GM19324 (cell line): ENCODE results near the gene COL23A1.
A peak's percentile ranks its signal among the peaks of the same experiment; 100 is the strongest.
"Not testable (repeated sequence)": the region's sequence is repeated elsewhere in the genome, so short reads cannot be mapped to it uniquely, and the experiment has no call there.

Experiments
- ATAC-seq: cut with Tn5 transposase; IDR thresholded peaks from one replicate; pipeline ENCODE4 v1.9.1; 2021; ENCODE audit warnings: mild to moderate bottlenecking, moderate library complexity; ENCODE audit not compliant: unreplicated experiment, low FRiP score

The COL23A1 gene

GRCh38 chr5:178240341-178240741 is 349.9 kb downstream of the COL23A1 start:
- ATAC-seq: no peak

DNA sequence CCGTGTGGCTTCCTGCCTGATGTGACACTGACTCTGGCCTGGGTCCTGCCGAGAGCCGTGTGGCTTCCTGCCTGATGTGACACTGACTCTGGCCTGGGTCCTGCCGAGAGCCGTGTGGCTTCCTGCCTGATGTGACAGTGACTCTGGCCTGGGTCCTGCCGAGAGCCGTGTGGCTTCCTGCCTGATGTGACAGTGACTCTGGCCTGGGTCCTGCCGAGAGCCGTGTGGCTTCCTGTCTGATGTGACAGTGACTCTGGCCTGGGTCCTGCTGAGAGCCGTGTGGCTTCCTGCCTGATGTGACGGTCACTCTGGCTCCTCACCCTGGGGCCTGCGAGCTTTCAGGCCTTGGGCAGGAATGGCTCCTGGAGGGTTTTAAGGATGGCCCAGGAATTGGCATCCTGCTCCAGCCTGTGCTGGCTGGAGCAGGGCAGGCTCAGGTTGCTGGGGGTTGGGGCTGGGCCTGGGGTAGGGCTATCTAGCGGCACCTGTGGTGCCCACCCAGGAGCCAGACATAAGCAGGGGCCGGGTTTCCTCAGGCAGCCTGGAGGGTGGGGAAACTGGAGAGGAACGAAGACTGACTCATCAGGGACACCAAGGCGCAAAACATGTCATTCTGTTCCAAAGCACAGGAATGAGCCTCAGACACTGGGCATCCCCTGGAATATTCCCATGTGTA is 350.4 kb downstream of the COL23A1 start:
- ATAC-seq: not testable (repeated sequence)

DNA sequence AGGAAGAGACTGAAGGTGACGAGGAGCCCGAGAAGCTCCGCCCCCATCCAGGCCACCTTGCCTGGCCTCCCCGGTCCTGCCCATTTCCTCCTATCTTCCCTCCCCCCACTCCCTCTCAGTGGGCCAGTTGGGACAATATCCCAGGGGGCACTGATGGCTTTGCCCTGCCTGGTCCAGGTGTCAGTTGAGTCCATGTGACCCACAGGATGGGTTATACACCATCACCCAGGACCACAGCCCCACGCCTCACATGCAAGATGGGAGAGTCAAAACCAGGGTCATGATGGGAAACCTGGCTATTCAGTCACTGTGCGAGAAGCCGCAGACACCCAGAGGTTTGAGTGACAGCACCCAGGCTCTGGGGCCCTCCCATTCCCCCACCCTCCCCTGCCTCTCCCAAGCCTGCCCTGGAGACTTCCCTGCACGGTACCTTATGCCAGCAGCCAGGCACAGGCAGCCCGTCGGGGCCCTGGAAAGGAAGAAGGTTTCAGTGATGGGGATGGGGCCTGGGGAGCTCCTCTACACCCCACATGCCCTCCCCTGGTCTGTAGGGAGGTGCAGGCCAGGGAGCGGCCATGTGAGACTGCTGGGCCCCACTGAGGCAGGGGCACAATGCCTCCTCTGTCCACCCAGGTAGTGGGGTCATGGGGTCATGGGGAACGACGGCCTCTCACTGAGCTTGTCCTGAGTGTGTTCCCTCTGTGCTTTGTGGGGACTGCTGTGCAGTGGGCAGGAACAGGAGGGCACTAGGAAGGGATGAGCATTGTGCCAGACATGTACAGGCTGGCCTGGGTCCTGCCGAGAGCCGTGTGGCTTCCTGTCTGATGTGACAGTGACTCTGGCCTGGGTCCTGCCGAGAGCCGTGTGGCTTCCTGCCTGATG is 351.2 kb downstream of the COL23A1 start:
- no peak for ATAC-seq

DNA sequence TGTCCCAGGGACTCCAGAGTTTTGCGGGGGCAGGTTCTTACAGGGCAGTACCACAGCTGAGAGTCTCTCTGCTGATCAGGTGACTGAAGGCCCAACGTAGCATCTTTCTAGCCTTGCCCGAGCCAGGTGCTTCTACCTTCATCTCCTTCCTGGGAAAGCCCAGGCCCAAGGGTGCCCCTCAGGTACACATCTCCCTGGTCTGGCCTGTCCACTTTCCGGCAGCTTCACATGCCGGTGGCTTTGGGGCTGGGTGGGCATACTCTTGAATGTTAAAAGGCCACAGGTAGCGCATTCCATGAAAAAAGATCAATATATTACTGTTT is 351.9 kb downstream of the COL23A1 start:
- ATAC-seq: no peak

DNA sequence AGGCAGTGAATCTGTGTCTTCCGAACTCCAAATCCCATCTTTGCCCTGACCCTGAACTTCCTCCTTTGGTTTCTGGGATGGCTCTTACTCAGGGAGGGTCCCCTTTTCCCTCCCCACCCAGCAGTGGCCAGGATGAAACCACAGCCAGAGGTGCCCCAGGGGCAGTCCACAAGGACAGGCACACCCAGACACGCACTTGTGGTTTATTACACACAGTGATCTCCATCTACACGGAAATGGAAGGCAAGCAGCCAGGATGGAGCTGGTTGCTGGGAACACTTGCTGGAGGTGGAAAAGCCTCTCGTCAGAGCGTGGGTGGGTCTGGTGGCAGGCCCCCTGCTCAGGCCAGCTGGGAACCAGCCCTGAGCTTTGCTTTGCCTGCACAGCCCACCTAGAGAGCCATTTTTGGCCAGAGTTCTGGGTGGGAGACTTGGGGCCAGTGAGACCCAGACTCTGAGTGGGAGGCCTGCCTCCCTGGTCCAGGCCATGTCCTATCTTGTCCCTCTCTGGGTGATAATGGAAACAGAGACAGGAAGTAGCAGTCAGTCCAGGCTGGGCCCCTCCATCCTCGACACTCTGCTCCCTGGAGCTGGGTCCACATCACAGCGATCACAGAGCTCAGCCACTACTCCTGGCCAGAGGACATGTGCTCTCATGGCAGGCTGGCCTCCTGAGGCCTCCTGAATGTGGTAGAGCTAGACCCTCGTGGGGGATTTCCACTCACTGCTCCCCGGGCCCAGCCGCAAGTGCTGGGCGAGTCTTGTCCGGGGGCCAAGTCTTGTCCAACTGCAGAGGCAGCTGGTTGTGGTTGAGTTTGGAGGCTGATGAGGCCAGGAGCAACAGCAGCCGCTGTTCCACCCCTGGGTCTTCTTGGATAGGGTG is 352.5 kb downstream of the COL23A1 start:
- no peak for ATAC-seq

DNA sequence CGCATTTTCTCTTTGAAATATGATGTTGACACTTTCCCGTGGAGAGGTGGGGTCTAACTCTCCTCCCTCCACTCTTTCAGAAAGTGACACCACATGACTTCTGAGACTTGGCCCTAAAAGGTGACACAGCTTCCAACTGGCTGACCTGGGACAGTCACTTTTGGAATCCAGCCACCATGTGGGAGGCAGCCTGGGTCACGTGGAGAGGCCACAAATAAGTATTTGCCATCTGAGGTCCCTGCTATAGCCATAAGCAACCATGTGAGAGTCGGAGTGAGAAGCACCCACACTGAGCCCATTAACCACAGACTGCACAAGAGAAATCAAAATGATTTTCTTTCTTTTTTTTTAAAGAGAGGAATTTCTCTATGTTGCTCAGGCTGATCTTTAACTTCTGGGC is 353.5 kb downstream of the COL23A1 start:
- no peak for ATAC-seq

DNA sequence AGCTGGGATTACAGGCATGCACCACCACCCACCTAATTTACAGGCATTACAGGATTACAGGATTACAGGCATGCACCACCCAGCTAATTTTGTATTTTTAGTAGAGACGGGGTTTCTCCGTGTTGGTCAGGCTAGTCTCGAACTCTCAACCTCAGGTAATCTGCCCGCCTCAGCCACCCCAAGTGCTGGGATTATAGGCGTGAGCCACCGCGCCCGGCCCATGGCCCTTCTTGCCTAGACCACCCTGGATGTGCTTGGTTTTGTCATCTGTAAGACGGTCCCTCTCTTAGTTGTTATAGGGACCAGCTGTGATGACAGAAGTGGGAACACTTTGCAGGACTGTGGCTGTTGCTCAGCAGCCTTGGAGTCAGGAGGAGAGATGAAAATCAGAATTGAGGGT is 354.1 kb downstream of the COL23A1 start:
- no peak for ATAC-seq

- no peak for ATAC-seq
Observed at GRCh38 chr5:178235588-178235974, 354.6 kb downstream of the COL23A1 start.

GRCh38 chr5:178234750-178235587 is 355.2 kb downstream of the COL23A1 start:
- no peak for ATAC-seq

- no peak for ATAC-seq
Observed at GRCh38 chr5:178234121-178234749, 356.0 kb downstream of the COL23A1 start.

DNA sequence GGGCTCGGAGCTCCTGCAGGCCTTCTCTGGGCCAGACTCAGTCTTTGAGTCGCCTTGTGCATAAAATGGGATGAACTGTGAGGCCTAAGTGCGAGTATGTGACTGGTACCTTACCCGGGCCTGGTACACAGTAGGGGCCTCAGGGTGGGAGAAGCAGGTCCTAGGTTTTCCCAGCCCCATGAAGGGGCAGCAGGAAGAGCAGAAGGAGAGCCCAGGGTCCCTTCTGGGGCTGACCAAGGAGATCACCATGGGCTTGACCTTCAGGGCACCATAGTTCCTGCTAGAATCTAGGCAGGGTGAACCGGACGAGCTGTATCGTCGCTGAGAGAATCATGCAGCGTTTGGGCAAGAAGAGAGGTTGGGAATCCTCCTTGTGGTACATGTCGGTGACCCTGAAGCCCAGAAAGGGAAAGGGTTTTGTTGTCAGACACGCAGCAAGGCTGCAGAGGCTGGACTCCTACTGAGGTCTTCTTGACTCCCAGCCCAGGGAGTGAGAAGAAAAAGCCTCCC is 357.2 kb downstream of the COL23A1 start:
- ATAC-seq: no peak

GRCh38 chr5:178232124-178232919 is 357.9 kb downstream of the COL23A1 start, which contains the start of gene PHYKPL:
Gene PHYKPL (minus strand): TSS chr5:178232802. CDS start chr5:178232550, 252 bp downstream.
- peak; percentile 78 for ATAC-seq

DNA sequence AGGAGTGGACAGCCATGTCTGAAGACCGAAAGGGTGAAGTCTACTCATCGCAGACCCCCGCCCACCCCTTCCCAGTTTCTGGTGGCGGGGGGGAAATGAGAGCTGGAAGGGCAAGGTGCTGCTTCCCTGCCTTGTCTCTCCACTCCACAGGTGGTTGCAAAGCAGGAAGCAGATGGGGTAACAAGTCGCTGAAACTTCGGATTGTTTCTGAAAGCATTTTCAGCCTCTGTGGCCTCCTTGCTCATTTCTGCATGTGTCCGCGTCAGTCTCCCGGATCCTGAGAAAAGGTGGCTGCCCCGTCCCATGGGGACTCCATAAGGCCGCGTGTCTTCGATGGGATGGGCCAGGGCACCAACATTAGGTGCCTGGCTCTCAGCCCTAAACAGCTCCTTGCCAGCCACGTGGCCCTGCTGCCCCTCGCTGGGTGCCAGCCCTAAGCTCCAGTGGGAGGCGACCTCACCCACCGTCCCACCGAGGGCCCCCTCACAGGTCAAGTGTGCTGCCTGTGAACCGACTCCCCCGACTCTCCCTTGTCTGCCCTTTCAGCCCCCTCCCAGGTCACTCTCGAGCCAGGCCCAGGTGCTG is 358.6 kb downstream of the COL23A1 start:
- no peak for ATAC-seq

- no peak for ATAC-seq
Observed at GRCh38 chr5:178230879-178231538, 359.2 kb downstream of the COL23A1 start.

DNA sequence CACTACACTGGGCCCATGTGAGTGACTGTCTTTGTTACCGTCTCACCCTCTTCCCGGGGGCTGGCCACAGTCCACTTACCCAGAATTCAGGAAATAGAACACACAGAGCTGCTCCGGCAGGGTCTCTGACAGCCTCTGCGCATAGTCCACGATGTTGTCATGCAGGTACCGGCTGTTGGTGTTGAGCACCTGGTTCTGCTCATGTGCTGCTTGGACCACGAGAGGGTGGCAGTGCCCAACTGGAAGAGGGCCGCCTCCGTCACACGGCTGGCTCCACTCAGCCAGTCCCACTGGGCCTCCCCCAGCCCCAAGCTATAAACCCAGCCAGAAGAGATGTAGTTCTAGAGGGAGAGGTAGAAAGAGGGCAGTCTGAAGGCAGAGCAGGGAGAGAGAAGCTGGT is 360.3 kb downstream of the COL23A1 start:
- ATAC-seq: no peak

GRCh38 chr5:178229111-178229510 is 361.1 kb downstream of the COL23A1 start:
- not testable (repeated sequence) for ATAC-seq

GRCh38 chr5:178228609-178229008 is 361.6 kb downstream of the COL23A1 start:
- no peak for ATAC-seq

DNA sequence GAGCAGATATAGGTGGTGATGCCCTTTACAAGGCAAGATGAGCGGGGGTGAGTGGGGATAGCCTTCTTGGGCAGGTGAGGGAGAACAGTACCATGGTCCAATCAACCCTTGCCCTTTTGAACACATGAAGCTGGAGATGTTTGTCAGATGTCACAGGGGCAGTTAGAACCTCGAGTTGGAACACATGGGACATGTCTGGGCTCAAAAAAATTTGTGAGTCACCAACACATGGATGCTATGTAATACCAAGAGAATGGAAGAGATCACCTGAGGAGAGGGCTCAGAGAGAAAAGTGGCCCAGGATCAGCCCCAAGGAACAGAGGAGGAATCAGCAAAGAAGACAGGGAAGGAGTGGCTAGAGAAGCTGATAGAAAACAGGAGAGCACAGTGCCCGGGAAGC is 362.3 kb downstream of the COL23A1 start:
- ATAC-seq: no peak
